Measurements from ENCODE around the gene ARHGAP15. TPM values are rescaled to one million over a fixed set of nuclear protein-coding genes. Genes with fewer than 3 reads are reported as not detected.

Gene ARHGAP15
- total RNA-seq, 3 donors from 2014 or later (not counting 1 experiment from before 2014, with no cell fraction given), result 148 to 168 (median 165) TPM

GRCh38 chr2:143123911-143124310 is 5.3 kb upstream of the ARHGAP15 start:
- 50% methylated on average over 4 of the region's 4 CpGs for WGBS (ENCODE audit: insufficient coverage)
- no peak for DNase-seq
- H3K4me3 ChIP-seq (ENCODE audit: low read length), result no peak overlapping the region
- no peak overlapping the region for H3K27ac Mint-ChIP-seq
- intact Hi-C loops (cut with micrococcal nuclease), result no loop called here
- peaks cover 15% of the 10 kb centered on the region in 2 donors for H3K4me1 Mint-ChIP-seq
- H3K36me3 ChIP-seq (ENCODE audit: control insufficient read depth, insufficient read depth, low read length), result no peaks in the 10 kb centered on the region
- H3K27ac ChIP-seq (ENCODE audit: low read length), result no peak overlapping the region
- TF ChIP-seq CTCF (IDR thresholded peaks at IDR 0.05), result no peak
- H3K4me1 ChIP-seq (ENCODE audit: control insufficient read depth, insufficient read depth, low read length), result peaks cover 8% of the 10 kb centered on the region
- no peaks in the 10 kb centered on the region for H3K27me3 Mint-ChIP-seq (ENCODE audit: low read depth in 2 of 2)
- H3K36me3 Mint-ChIP-seq, result no peaks in the 10 kb centered on the region
- ATAC-seq, result no peak
- no peaks in the 10 kb centered on the region for H3K9me3 ChIP-seq (ENCODE audit: control insufficient read depth, insufficient read depth, low read length)
- no peak overlapping the region for H3K4me3 Mint-ChIP-seq
- no peaks in the 10 kb centered on the region for H3K27me3 ChIP-seq (ENCODE audit: control insufficient read depth, insufficient read depth, low read length)
- no peaks in the 10 kb centered on the region for H3K9me3 Mint-ChIP-seq

DNA sequence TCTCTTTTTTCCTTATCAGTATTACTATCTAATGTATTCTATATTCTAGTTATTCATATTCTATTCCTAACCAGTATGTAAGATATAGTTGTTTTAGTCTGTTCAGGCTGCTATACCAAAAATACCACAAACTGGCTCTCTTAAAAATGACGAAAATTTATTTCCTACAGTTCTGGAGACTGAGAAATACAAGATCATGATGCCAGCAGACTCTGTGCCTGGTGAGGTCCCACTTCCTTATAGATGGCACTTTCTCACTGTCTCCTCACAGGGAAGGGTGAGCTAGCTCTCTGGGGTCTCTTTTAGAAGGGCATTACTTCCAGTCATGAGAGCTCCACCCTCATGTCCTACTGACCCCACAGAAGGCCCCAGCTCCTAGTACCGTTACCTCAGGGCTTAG is 4.8 kb upstream of the ARHGAP15 start:
- Mint-ChIP-seq H3K9me3 (no peaks in the 10 kb centered on the region), H3K4me3 (no peak overlapping the region), H3K27ac (no peak overlapping the region), H3K4me1 (peaks cover 17 to 20% of the 10 kb centered on the region in 2 donors), H3K36me3 (no peaks in the 10 kb centered on the region), H3K27me3 (ENCODE audit: low read depth in 2 of 2) (no peaks in the 10 kb centered on the region)
- Histone ChIP-seq H3K27ac (ENCODE audit: low read length) (no peak overlapping the region), H3K36me3 (ENCODE audit: control insufficient read depth, insufficient read depth, low read length) (no peaks in the 10 kb centered on the region), H3K27me3 (ENCODE audit: control insufficient read depth, insufficient read depth, low read length) (no peaks in the 10 kb centered on the region), H3K4me1 (ENCODE audit: control insufficient read depth, insufficient read depth, low read length) (peaks cover 8% of the 10 kb centered on the region), H3K9me3 (ENCODE audit: control insufficient read depth, insufficient read depth, low read length) (no peaks in the 10 kb centered on the region), H3K4me3 (ENCODE audit: low read length) (no peak overlapping the region)
- intact Hi-C loops (cut with micrococcal nuclease), result no loop called here
- ATAC-seq, result no peak
- DNase-seq, result no peak
- WGBS (ENCODE audit: insufficient coverage), result 83% methylated on average over 2 of the region's 2 CpGs
- no peak for TF ChIP-seq CTCF (IDR thresholded peaks at IDR 0.05)

DNA sequence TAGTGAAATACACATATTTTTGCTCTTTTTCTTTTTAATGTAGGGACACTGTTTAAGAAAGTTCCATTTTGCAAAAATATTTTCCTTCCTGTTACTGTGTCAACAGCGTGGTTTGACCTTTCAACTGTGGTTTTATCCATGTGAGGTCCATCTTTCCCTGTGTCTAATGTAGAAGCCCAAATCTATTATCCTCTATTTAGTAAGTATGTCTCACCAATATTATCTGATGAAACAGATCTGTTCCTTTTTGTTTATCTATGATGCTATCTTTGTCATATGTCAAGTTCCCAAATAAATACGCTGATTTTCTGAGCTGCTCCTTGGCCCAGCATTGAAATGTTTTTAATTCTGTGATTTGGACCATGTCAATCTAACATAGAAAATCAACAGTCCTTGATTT is 3.5 kb upstream of the ARHGAP15 start:
- ATAC-seq (no peak), DNase-seq (no peak)
- no peaks in the 10 kb centered on the region for H3K27me3 Mint-ChIP-seq (ENCODE audit: low read depth in 2 of 2)
- Histone ChIP-seq H3K27ac (ENCODE audit: low read length) (no peak overlapping the region), H3K9me3 (ENCODE audit: control insufficient read depth, insufficient read depth, low read length) (no peaks in the 10 kb centered on the region), H3K4me3 (ENCODE audit: low read length) (no peak overlapping the region), H3K4me1 (ENCODE audit: control insufficient read depth, insufficient read depth, low read length) (peaks cover 8% of the 10 kb centered on the region), H3K27me3 (ENCODE audit: control insufficient read depth, insufficient read depth, low read length) (no peaks in the 10 kb centered on the region), H3K36me3 (ENCODE audit: control insufficient read depth, insufficient read depth, low read length) (no peaks in the 10 kb centered on the region)
- 93% methylated on average over 1 of the region's 2 CpGs for WGBS (ENCODE audit: insufficient coverage)
- H3K4me3 Mint-ChIP-seq, result no peak overlapping the region
- no peaks in the 10 kb centered on the region for H3K36me3 Mint-ChIP-seq
- intact Hi-C loops (cut with micrococcal nuclease), result loop anchor here (5.0 kb wide), 1 partner anchor 132 kb away; no protein-coding TSS in a partner anchor
- peaks cover 17 to 31% of the 10 kb centered on the region in 2 donors for H3K4me1 Mint-ChIP-seq
- no peak overlapping the region for H3K27ac Mint-ChIP-seq
- no peak for TF ChIP-seq CTCF (IDR thresholded peaks at IDR 0.05)
- no peaks in the 10 kb centered on the region for H3K9me3 Mint-ChIP-seq

- TF ChIP-seq CTCF (IDR thresholded peaks at IDR 0.05), result no peak
- intact Hi-C loops (cut with micrococcal nuclease), result no loop called here
- no peaks in the 10 kb centered on the region for H3K9me3 ChIP-seq (ENCODE audit: control insufficient read depth, insufficient read depth, low read length)
- peaks cover 65 to 80% of the 10 kb centered on the region in 2 donors for H3K4me1 Mint-ChIP-seq
- H3K36me3 Mint-ChIP-seq, result peaks cover 7% of the 10 kb centered on the region
- peak overlapping the region; percentile 42 for H3K4me3 Mint-ChIP-seq
- no peak overlapping the region for H3K27ac ChIP-seq (ENCODE audit: low read length)
- WGBS (ENCODE audit: insufficient coverage), result 23% methylated on average over 2 of the region's 2 CpGs
- peaks cover 20% of the 10 kb centered on the region for H3K4me1 ChIP-seq (ENCODE audit: control insufficient read depth, insufficient read depth, low read length)
- no peaks in the 10 kb centered on the region for H3K27me3 ChIP-seq (ENCODE audit: control insufficient read depth, insufficient read depth, low read length)
- no peak for ATAC-seq
- peak overlapping the region; percentile 75 to 80 for H3K27ac Mint-ChIP-seq
- DNase-seq, result peak in 1 of 2 donors; percentile 40
- no peaks in the 10 kb centered on the region for H3K27me3 Mint-ChIP-seq (ENCODE audit: low read depth in 2 of 2)
- H3K9me3 Mint-ChIP-seq, result peaks cover 2% of the 10 kb centered on the region in 2 donors
- H3K4me3 ChIP-seq (ENCODE audit: low read length), result no peak overlapping the region
- no peaks in the 10 kb centered on the region for H3K36me3 ChIP-seq (ENCODE audit: control insufficient read depth, insufficient read depth, low read length)
Observed at GRCh38 chr2:143132355-143132754, 3.1 kb downstream of the ARHGAP15 start.

All from natural killer cell (primary cell).